Heart right ventricle (tissue), 16 donors: ENCODE data around the gene PACS1. TPM values are rescaled to one million over a fixed set of nuclear protein-coding genes. Genes with fewer than 3 reads are reported as not detected.

Experiments used
- ATAC-seq, 8 donors: fragments of 200-7000 bp; cut with Tn5 transposase; one replicate each; pipeline ENCODE4 v1.9.1; 2020; ENCODE audit warnings: mild to moderate bottlenecking in 8 of 8, moderate library complexity in 8 of 8, moderate number of reproducible peaks in 1 of 8
- DNase-seq, 2 donors: peaks; one replicate each; pipeline ENCODE4 v3.0.0-alpha.2; 2020
- H3K27ac ChIP-seq, 10 donors: fragments of 200-600 bp; sonication (generic) in 2 of 10; one replicate each; pipeline versions ENCODE4 v1.5.0 to v1.8.0; 2020 to 2022; ENCODE audit warnings: mild to moderate bottlenecking in 3 of 10
- H3K27me3 ChIP-seq, 7 donors: fragments of 200-600 bp; one replicate each; pipeline ENCODE4 v1.8.0; 2021 to 2022; ENCODE audit warnings: mild to moderate bottlenecking in 2 of 7
- H3K36me3 ChIP-seq, 9 donors: fragments of 200-600 bp; sonication (generic) in 1 of 9; one replicate each; pipeline versions ENCODE4 v1.5.0 to v1.8.0; 2020 to 2022; ENCODE audit warnings: mild to moderate bottlenecking in 2 of 9
- H3K4me1 ChIP-seq, 9 donors: fragments of 200-600 bp; sonication (generic) in 1 of 9; one replicate each; pipeline versions ENCODE4 v1.5.0 to v1.8.0; 2020 to 2022; ENCODE audit warnings: mild to moderate bottlenecking in 4 of 9
- H3K4me3 ChIP-seq, 10 donors: fragments of 200-600 bp; sonication (generic) in 2 of 10; one replicate each; pipeline versions ENCODE4 v1.5.0 to v1.8.0; 2020 to 2022; ENCODE audit warnings: mild to moderate bottlenecking in 7 of 10, moderate library complexity in 2 of 10
- H3K9me3 ChIP-seq, 11 donors: fragments of 200-600 bp in 10 of 11; sonication (generic) in 2 of 11; one replicate each; pipeline versions ENCODE4 v1.5.0 to v1.8.0; 2013 to 2022; ENCODE audit warnings: mild to moderate bottlenecking in 2 of 11, control low read depth in 1 of 11, moderate library complexity in 1 of 11
- CTCF ChIP-seq, 9 donors: fragments of 200-600 bp; sonication (generic) in 2 of 9; IDR thresholded peaks; one replicate each; pipeline versions ENCODE4 v1.5.0 to v1.8.0; 2021 to 2022; ENCODE audit warnings: antibody characterized with exemption in 9 of 9, mild to moderate bottlenecking in 5 of 9, moderate library complexity in 1 of 9
- WGBS, 2 donors: extraction: QIAGEN DNeasy Blood & Tissue Kit; methylation state at CpG; one replicate each; pipeline ENCODE4 v1.1.7; 2013; ENCODE audit warnings: inconsistent platforms in 1 of 2; 5-methylcytosine and 5-hydroxymethylcytosine counted together
- intact Hi-C, 10 donors: fragments of 100-400 bp; cut with DNase I; formaldehyde crosslinking; loops; one replicate each; pipeline versions ENCODE4 v1.11.1 to v1.14.2; 2022
- polyA plus RNA-seq, 2 donors: library from polyadenylated mRNA; stranded (reverse); fragments of 200-250 nt; gene quantifications; one replicate each; pipeline ENCODE4 v1.2.3, GENCODE V29; 2013
- total RNA-seq, 10 donors: library from RNA; stranded (reverse); fragmentation: NEBNext Ultra II Directional in 3 of 10; extraction: Animal tissue kit (Norgen Biotek cat#: 25700) in 3 of 10; gene quantifications; one replicate each; pipeline versions ENCODE4 v1.2.1 to v1.2.4, GENCODE V29; 2021 to 2023
- donor health status: Arrhythmogenic right ventricular cardiomyopathy.
- donor health status: ischemic (EF 13 %, LVEDD 7.1; RV severe dilation, severe dysfunction).
- donor health status: healthy with polysubstance abuse.
- donor health status: DM: no; HTN: yes; CAD: no.
- donor health status: DM: no; HTN: no; CAD: no.
- donor health status: ischemic (EF 25% LVEDD 6.9; RV normal size, moderate dysfunction).
- donor health status: ischemic (EF 25% LVEDD 5.7; RV mildly dilated, moderate dysfunction).
- donor health status: healthy.
- donor health status: DM: yes; HTN: yes; CAD: no.
- donor health status: Ischemic cardiomyopathy.
- donor health status: ischemic (EF 35%, LVEDD 5.7; RV mildly dilated, moderate dysfunction).
- donor health status: nonischemic (EF 11% LVEDD 7.7; RV severe dilation, severe dysfunction).
- donor health status: DM: yes; HTN: yes; CAD: no.
- donor health status: PGD.
- donor health status: ischemic (EF 29% LVEDD 5.4; RV normal size, mild dysfunction).
- donor health status: nonischemic (EF 23%, LVEDD 6.1; RV moderate dilation, normal function).

The PACS1 gene
- total and polyA plus RNA-seq, 12 donors: 24.1 to 121 (median 69.7) TPM

- Histone ChIP-seq H3K9me3 (no peaks in the 10 kb centered on the region), H3K27ac (no peak overlapping the region), H3K27me3 (no peaks in the 10 kb centered on the region), H3K36me3 (peaks cover 0 to 90% (median 37%) of the 10 kb centered on the region in 9 donors), H3K4me1 (peaks cover 0 to 10% (median 0%) of the 10 kb centered on the region in 9 donors), H3K4me3 (no peak overlapping the region)
- no peak for DNase-seq
- 88 to 89% methylated on average over 19 of the region's 19 CpGs for WGBS, 2 donors
- TF ChIP-seq CTCF (IDR thresholded peaks at IDR 0.05): no peak
- ATAC-seq: no peak
- intact Hi-C loops: loop anchor here in 4 of 10 donors (5.0 to 10.0 kb wide), 3 partner anchors 62 to 107 kb away; partner anchors contain the start of gene YIF1A (in 2 of the 4)
These were observed 149.9 kb downstream of the PACS1 start for GRCh38 chr11:66219846-66220565.

- Histone ChIP-seq H3K36me3 (peaks cover 0 to 90% (median 37%) of the 10 kb centered on the region in 9 donors), H3K27ac (no peak overlapping the region), H3K9me3 (no peaks in the 10 kb centered on the region), H3K4me3 (no peak overlapping the region), H3K4me1 (peaks cover 0 to 10% (median 0%) of the 10 kb centered on the region in 9 donors), H3K27me3 (no peaks in the 10 kb centered on the region)
- no peak for TF ChIP-seq CTCF (IDR thresholded peaks at IDR 0.05)
- no peak for DNase-seq
- no peak for ATAC-seq
- intact Hi-C loops: loop anchor here in 4 of 10 donors (5.0 to 10.0 kb wide), 3 partner anchors 62 to 107 kb away; partner anchors contain the start of gene YIF1A (in 2 of the 4)
- WGBS, 2 donors: 94 to 99% methylated on average over 6 of the region's 6 CpGs
These were observed 150.5 kb downstream of the PACS1 start for GRCh38 chr11:66220566-66220935.

- Histone ChIP-seq H3K27me3 (no peaks in the 10 kb centered on the region), H3K27ac (no peak overlapping the region), H3K9me3 (no peaks in the 10 kb centered on the region), H3K4me3 (no peak overlapping the region), H3K36me3 (peaks cover 0 to 87% (median 35%) of the 10 kb centered on the region in 9 donors), H3K4me1 (peaks cover 0 to 10% (median 0%) of the 10 kb centered on the region in 9 donors)
- no peak for DNase-seq
- 89 to 92% methylated on average over 13 of the region's 13 CpGs for WGBS, 2 donors
- ATAC-seq: no peak
- intact Hi-C loops: loop anchor here in 4 of 10 donors (5.0 to 10.0 kb wide), 3 partner anchors 61 to 106 kb away; partner anchors contain the start of gene YIF1A (in 2 of the 4)
- TF ChIP-seq CTCF (IDR thresholded peaks at IDR 0.05): no peak
These were observed 150.9 kb downstream of the PACS1 start for GRCh38 chr11:66221012-66221411.

- H3K4me1 ChIP-seq: peaks cover 0 to 10% (median 0%) of the 10 kb centered on the region in 9 donors
- intact Hi-C loops: loop anchor here in 8 of 10 donors (1.0 to 10.0 kb wide), 9 partner anchors 37 to 106 kb away; partner anchors contain the start of gene YIF1A (in 2 of the 8)
- H3K27me3 ChIP-seq: no peaks in the 10 kb centered on the region
- DNase-seq (no peak), ATAC-seq (peak in 2 of 8 donors; percentile 13 to 27)
- H3K4me3 ChIP-seq: no peak overlapping the region
- no peak for TF ChIP-seq CTCF (IDR thresholded peaks at IDR 0.05)
- 84 to 85% methylated on average over 9 of the region's 9 CpGs for WGBS, 2 donors
- H3K27ac ChIP-seq: peak overlapping the region in 1 of 10 donors; percentile 40
- H3K36me3 ChIP-seq: peaks cover 0 to 87% (median 27%) of the 10 kb centered on the region in 9 donors
- H3K9me3 ChIP-seq: no peaks in the 10 kb centered on the region
These were observed 151.7 kb downstream of the PACS1 start for GRCh38 chr11:66221726-66222236.
